GM12891 (cell line): ENCODE results near the gene RFX3.

Source experiments
- DNase-seq: peaks from one replicate; pipeline ENCODE4 v3.0.0; 2011; ENCODE audit warnings: low spot score; ENCODE audit not compliant: insufficient read length
- FAIRE-seq: peaks from 2 replicates; lab custom pipeline; 2011; peaks lifted over from hg19 to GRCh38; lab: Jason Lieb, UNC
- PAX5 ChIP-seq: IDR thresholded peaks from 2 replicates; pipeline ENCODE4 v1.6.1; 2011; ENCODE audit warnings: low read length, moderate library complexity, mild to moderate bottlenecking; ENCODE audit not compliant: insufficient read depth, severe bottlenecking
- POLR2A ChIP-seq: IDR thresholded peaks from 2 replicates; pipeline ENCODE4 v1.6.1; 2011; ENCODE audit warnings: low read depth, low read length, control low read depth
- POLR2AphosphoS5 ChIP-seq: IDR thresholded peaks from 2 replicates; pipeline ENCODE4 v1.6.1; 2011; ENCODE audit warnings: low read depth, low read length, control low read depth
- POU2F2 ChIP-seq: IDR thresholded peaks from 2 replicates; pipeline ENCODE4 v1.6.1; 2011; ENCODE audit warnings: low read depth, mild to moderate bottlenecking, control low read depth, low read length, moderate library complexity
- SPI1 ChIP-seq: IDR thresholded peaks from 2 replicates; pipeline ENCODE4 v1.6.1; 2011; ENCODE audit warnings: low read depth, low read length, control low read depth
- TAF1 ChIP-seq: IDR thresholded peaks from 2 replicates; pipeline ENCODE4 v1.6.1; 2011; ENCODE audit warnings: low read depth, low read length, control low read depth

The RFX3 gene

DNA sequence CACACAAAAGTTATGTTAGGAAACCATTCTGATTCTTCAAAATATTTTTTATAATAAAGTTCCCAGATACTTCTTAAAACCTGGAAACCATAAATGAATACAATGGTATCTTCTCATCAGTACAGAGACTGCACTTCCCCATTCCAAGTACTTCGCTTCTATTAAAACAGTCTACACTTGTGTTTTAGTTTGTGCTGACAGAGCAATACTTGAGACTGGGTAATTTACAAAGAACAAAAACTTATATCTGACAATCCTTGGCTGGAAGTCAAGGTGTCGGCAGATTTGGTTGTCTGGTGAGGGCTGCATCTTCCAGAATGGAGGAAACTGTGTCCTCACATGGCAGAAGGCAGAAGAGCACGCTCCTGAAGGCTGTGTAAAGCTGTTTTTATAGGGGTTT lies 70.1 kb downstream of the RFX3 start:
- no peak for DNase-seq
- no peak for FAIRE-seq
- no peak for TF ChIP-seq POLR2A

DNA sequence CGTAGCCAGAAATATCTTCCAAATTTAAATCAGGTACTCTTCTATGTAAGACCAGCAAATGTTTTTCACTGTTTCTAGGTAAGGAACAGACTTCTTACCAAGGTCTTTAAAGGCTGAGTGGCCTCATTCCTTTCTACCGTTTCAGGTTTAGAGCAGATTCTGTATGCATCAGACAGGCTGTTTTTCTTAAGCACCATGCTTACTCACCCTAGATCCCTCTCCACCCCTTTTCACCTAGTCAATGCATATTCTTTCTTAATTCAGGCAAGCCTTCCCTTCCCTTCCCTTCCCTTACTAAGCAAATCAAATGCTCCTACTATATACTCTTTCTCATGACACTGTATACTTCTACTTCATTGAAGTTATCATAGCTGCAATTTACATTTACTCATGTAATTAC lies 70.7 kb downstream of the RFX3 start:
- TF ChIP-seq SPI1: no peak
- TF ChIP-seq POLR2A: no peak
- no peak for TF ChIP-seq POU2F2
- no peak for TF ChIP-seq POLR2AphosphoS5
- no peak for TF ChIP-seq PAX5
- no peak for TF ChIP-seq TAF1
- DNase-seq: no peak
- no peak for FAIRE-seq

DNA sequence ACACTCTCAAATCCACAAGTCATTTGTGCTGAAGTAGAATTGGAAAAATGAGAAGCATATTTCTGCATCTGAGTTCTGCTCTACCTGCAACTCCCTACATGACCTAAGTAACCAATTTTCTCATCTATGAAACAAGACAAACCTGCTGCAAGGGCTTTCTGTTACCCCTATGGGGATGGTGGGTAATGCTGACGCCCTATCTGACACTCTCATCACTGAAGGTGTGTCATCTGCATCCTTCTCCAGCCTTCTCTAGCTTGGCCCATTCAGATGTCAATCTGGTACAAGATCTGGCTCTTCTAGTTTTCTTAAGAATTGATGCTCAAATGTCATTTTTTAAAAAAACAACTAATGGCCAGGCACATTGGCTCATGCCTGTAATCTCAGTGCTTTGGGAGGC lies 73.8 kb downstream of the RFX3 start:
- DNase-seq: no peak
- TF ChIP-seq TAF1: no peak
- TF ChIP-seq SPI1: no peak
- TF ChIP-seq POLR2AphosphoS5: no peak
- TF ChIP-seq PAX5: no peak
- no peak for FAIRE-seq

DNA sequence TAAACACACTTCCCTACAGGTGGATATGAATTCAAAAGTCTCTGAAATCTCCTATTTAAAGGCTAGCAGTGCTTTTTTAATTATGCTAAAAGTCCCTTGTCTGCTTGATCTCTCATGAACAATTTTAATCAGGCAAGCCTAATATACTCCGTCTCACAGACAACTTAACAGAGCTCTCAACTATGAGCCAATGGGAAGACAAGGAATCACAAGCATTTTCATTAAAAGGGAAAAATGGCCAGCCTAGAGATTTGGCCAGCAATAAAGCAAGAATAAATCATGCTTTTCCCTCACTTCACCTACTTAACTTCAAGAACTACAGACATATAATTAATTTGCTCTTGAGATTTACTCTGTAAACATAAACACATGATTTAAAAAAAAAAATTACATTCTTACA lies 78.0 kb downstream of the RFX3 start:
- FAIRE-seq: no peak
- TF ChIP-seq POLR2A: no peak
- no peak for TF ChIP-seq TAF1
- TF ChIP-seq SPI1: no peak
- no peak for TF ChIP-seq POU2F2
- no peak for TF ChIP-seq POLR2AphosphoS5
- TF ChIP-seq PAX5: no peak
- no peak for DNase-seq

DNA sequence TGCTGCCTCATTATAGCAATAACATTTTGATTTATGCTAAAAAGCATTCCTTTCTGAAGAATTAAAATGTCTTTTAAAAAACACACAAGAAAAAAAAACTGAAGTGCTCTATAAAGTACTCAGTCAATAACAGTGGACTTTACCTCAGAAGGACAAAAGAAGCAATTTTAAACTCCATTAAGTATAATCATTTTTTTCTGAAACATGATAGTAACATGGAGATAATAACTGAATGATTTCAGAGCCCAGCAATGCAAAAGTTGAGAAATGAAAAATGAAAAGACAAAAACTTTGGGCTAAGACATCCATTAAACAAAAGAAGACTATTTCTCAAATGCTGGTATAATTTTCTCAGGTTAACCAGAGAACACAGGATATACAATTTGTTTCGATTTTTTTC lies 78.7 kb downstream of the RFX3 start:
- no peak for FAIRE-seq
- TF ChIP-seq TAF1: no peak
- no peak for TF ChIP-seq PAX5
- TF ChIP-seq POLR2A: no peak
- no peak for TF ChIP-seq POLR2AphosphoS5
- TF ChIP-seq POU2F2: no peak
- no peak for TF ChIP-seq SPI1
- DNase-seq: no peak

DNA sequence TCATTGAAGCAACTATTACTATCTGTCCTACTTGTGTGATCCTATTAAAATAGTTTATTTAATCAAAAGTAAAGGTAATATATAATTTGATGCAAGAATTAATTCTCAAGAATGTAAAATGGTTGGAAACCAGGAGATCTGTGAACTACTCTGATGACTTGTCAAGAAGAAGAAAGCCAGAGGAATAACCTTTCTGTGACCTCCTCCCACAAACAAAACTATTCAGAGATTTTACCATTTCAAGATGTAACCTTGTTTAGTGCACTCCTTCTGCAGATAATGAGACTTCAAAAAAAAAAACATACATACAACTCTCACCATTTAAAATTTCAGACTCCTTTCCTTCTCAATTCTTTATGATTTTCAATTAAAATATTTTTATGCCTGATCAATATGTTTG lies 79.5 kb downstream of the RFX3 start:
- TF ChIP-seq SPI1 (no peak), POU2F2 (no peak), POLR2A (no peak), TAF1 (no peak), POLR2AphosphoS5 (no peak), PAX5 (no peak)
- FAIRE-seq (no peak), DNase-seq (no peak)

DNA sequence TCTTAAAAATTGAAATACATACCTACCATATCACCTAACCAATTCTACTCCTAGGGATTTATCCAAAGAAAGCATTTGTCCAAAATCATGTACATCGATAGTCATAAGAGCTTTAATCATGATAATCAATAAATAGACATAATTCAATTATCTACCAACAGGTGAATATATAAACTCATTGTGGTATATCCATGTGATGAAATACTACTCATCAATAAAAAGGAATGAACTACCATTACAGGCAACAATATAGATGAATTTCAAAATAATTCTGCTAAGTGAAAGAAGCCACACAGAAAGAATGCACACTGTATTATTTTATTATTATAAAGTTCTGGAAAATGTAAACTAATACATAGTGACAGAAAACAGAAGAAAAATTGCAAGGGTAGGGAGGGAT lies 81.8 kb downstream of the RFX3 start:
- no peak for DNase-seq
- no peak for FAIRE-seq
- TF ChIP-seq POU2F2 (no peak), SPI1 (no peak), PAX5 (no peak), POLR2A (no peak), POLR2AphosphoS5 (no peak), TAF1 (no peak)

DNA sequence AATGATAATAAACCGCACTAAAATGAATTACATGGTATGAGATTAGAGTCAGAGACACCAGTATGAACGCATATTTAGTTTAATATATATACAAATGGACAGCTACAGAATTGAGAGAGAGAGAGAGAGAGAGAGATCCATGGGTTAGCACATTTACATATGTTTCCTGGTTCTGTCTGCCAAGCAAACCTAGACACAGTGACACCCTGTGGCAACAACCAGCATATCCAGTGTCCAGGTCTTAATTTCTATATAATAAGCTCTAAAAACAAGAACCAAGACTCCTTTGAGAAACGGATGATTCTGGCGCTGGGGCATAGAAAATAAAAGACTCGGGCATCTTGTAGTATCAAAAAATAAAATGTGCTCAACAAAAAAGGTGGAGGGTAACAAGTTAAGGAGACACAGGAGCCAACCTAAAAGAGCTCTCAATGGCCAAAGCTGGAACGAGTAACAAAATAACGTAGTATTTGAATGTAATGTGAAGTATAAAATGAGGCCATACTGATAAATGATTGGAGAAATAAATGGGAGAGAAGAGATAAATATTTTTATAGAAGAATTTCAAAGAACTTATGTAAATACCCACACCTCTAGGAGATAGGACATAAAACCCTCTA lies 84.5 kb downstream of the RFX3 start:
- FAIRE-seq: no peak
- DNase-seq: no peak
- peak; percentile 74; the same call in 1 of the 2 replicates for TF ChIP-seq POU2F2
- TF ChIP-seq POLR2A: no peak

DNA sequence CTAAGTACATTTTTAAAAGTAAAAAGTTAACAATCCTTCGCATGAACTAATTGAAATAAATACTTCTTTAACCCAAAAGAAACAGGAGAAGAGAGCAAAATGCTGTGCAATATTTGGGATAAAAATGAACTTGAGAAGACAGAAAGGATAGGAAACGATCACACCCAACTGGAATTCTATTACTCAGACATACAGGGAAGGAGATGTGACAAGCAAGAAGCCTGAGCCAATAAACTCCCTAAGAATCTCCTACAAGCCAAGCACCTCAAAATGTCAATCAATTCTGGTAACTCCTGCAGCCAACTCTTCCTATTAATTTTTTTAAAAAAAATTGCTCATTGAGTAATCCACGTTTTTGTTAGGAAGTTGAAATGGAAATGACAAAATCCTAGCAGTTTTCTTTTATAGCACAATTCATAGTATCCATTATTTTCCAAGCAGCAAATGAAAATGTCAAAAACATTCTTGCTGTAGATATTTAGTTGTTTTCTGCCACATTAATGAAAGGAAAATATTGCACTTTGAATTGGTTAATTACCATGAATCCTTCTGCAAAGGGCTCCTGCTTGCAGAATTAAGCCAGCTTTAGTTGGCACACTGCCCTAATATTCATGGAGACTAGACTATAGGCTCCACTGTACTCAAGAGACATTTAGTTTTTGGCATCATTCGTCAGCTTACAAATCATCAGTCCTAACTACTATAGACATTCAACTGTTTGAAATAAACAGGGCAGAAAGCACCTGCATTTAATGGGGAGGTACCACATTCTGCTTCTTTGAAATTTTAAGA lies 89.0 kb downstream of the RFX3 start:
- TF ChIP-seq POU2F2 (no peak), SPI1 (no peak), TAF1 (no peak), POLR2AphosphoS5 (no peak), POLR2A (no peak), PAX5 (no peak)
- DNase-seq (no peak), FAIRE-seq (no peak)

DNA sequence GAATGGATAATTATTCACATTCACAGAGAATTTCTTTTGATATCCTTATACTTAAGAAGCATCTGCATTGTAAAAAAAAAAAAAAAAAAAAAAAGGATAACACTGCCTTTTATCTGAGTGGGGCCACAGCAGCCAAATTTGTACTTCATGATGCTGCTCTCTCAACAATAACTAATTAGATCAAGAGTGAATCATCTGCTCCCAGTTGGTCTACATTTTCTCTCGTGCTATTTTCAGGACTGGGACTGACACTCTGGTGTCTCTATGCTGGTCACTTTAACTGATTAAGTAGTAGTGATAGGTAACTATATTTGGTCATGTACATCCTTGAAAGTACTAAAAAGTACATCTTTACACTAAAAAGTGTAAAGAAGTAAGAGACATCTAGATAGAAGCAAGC lies 90.1 kb downstream of the RFX3 start:
- no peak for DNase-seq
- FAIRE-seq: no peak
- TF ChIP-seq TAF1 (no peak), POLR2AphosphoS5 (no peak), POU2F2 (no peak), POLR2A (no peak), PAX5 (no peak), SPI1 (no peak)
